ENCODE measurements around the gene MACROD2.
"Not testable (repeated sequence)": the region's sequence is repeated elsewhere in the genome, so short reads cannot be mapped to it uniquely, and the experiment has no call there.

MACROD2 gene

DNA sequence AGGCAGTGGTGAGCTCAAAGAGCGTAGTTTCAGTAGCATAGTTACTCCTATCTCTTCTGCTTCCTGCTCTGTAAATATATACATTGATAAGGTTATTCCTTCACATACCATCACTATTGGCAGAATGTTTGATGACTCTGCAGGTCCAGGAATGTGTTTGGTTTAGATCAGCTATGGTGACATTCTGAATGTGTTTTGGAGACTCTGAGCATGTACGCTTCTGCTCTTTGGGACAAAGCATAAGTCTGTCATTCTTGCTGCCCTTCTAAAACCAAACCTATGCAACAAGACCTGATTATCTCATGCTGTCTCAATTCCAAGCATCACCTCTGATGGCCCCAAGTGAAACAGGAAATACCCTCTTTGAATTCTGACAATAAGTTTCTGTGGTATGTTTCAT lies 1503.6 kb downstream of the MACROD2 start:
- no peak for FAIRE-seq

DNA sequence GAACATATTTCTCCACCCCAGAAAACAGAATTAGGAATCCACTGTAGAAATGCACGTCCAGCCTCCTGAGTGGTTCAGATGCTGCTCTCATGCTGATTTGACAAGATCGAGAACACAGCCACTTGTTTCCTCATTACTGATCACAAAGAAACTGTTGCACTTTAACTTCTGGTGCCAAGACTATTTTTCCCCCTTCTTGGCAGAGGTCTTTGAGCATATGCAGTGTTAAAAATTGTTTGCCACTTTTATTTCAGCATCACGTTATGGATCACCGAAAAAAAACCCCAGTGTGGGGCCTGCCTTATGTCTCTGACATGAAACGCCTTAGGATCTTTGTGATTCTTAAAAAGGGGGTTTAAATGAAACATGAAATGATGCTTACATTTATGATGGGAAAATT lies 1511.0 kb downstream of the MACROD2 start:
- no peak for FAIRE-seq

- no peak for FAIRE-seq
These were observed 1511.8 kb downstream of the MACROD2 start for GRCh38 chr20:15507151-15507550.

GRCh38 chr20:15511551-15511950 lies 1516.2 kb downstream of the MACROD2 start:
- no peak for FAIRE-seq

GRCh38 chr20:15512916-15513315 lies 1517.6 kb downstream of the MACROD2 start:
- FAIRE-seq: no peak

GRCh38 chr20:15515691-15516090 lies 1520.4 kb downstream of the MACROD2 start:
- no peak for FAIRE-seq

DNA sequence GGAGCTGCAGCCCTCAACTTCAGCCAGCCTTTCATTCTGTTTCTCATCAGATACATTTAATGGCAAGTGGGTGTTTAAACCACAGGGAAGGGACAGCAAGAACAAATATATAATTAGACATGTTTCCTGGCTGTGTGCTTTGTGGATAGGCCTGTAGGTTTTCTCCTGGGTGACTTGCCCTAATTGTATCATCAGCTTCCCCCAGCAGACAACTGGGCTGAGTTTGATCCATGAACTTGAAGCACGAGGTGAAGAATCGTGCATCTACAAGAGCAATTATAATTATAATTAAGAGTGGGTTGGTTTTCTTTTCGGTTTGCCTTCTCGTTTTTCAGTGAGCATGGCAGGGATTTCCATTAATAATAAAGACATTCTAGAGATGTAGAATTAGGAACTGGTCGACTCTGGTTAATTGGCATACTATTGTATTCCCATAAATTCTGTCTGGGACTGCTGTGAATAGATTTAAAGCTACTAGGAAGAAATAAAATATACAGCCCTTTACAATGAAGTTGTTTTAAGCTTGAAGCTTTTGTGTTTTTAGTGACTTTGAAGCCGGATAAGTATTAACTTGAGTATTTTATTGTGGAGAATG lies 1525.7 kb downstream of the MACROD2 start:
- no peak for FAIRE-seq

GRCh38 chr20:15523400-15523799 lies 1528.1 kb downstream of the MACROD2 start:
- FAIRE-seq: no peak

DNA sequence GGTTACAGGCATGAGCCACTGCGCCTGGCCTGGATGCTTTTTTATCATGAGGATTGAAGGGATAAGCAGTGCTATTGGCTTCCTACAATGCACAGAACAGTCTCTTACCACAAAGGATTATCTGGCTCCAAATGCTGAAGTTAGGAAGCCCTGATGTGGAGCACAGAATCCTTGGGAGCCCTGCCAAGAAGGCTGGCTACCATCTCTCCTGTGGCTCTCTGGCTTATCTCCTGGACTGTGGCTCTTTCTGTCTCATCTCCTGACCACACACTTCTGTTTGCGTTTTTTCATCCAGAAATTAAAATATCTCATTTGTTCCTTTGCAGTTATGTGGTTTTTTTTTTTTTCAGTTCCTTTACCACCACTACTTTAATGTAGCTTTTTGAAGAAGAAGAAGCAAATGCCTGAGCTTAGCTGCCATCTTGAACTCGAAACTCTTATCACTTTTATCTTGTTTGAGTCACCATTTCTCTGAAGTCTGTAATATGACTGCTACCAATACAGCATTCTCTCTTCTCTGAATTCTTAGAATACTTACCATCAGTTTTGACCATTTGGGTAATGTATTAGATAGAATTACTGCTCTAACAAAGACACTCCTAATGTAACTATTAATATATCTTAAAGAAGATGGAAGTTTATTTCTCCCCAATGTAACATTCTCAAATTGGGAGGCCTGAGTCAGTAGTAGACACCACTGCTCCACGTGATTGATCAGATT lies 1533.2 kb downstream of the MACROD2 start:
- FAIRE-seq: no peak

DNA sequence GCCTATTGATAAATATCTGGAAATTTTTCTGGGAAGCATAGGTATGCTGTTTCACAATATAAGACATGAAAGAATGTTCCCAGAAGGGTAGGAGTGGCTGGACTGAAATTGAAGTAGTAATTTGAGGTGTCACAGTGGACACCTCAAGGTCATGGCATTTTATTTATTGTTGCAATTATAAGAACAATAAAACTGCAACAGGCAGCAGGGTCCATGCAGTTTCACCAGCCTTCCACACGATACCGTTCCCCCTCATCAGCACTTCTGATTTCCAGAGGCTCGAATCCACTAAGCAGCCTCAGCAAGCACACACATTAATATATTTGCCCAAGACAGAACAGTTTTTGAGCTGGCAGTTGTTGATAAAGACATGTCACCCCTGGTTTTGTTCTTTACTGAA lies 1540.5 kb downstream of the MACROD2 start:
- FAIRE-seq: no peak

- FAIRE-seq: not testable (repeated sequence)
These were observed 1541.9 kb downstream of the MACROD2 start for GRCh38 chr20:15537200-15537599.

GRCh38 chr20:15542655-15543054 lies 1547.3 kb downstream of the MACROD2 start:
- FAIRE-seq: no peak

DNA sequence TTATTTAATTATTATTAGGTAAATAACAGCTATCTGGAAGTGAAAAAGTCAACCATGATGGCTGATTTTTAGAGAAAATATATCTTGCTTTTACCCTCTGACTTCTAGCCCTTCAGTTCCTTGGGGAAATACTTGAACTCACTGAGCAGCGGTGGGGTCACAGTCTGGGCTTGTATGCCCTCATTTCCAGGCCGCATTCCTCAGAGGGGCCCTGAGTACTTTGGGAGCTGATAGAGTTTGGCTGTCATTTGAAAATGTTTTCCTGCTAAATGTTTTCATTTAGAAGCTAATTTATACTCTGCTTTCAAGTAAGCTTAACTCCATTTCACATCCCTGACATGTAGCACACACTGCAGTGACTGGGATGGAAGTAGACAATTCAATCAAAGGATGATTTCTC lies 1549.4 kb downstream of the MACROD2 start:
- FAIRE-seq: no peak

DNA sequence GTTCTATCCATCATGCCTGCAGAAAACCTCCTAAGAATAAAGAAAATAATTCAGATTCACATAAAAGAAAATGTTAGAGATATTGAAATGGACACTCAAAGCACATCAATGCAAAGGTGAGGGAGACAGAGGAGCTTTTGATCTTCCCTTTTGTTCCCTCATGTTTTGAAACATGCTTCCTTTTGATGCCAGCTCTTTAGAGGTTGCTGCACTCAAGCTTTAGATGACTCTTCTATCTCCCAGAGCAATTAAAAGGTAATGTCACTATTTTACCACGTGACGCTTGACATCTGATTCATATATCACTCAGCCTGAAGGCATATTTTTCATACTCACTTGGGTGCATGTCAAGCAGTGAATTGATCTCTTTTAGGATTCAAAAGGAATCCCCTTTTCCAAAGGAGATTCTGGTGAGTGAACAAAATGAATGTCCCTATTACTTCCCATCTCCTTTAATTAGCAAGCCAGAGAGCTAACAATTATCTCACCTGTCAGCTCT lies 1551.3 kb downstream of the MACROD2 start:
- FAIRE-seq: no peak

GRCh38 chr20:15547119-15547518 lies 1551.8 kb downstream of the MACROD2 start:
- FAIRE-seq: no peak

DNA sequence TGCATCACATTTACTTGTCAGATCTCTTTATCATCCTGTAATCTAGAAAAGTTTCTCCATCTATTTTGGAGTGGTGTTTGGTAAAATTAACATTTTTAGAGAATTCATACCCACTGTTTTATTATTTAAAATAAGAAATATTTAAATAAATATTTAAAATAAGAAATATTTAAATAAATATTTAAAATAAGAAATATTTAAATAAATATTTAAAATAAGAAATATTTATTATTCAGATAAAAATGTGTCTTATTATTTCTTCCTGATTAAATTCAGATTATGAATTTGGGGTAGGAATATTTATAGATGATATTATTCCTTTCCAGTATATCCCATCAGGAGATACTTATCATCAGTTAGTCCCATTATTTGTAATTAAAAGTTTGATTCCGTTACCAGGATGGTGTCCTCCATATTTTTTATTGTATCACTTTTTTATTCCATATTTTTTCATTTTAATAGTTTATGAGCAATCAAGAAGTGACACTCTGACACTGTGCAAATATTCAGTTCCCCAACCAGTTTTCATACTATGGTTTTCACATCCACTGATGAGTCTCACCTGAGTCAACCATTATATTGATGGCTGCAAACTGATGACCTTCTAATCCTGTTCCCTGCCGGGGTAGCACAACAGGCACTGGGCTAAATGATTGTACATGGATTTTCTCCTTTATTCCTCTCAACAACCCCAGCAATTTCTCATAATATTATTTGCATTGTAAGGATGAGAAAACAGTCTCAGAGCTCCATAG lies 1555.0 kb downstream of the MACROD2 start:
- FAIRE-seq: peak; percentile 95

DNA sequence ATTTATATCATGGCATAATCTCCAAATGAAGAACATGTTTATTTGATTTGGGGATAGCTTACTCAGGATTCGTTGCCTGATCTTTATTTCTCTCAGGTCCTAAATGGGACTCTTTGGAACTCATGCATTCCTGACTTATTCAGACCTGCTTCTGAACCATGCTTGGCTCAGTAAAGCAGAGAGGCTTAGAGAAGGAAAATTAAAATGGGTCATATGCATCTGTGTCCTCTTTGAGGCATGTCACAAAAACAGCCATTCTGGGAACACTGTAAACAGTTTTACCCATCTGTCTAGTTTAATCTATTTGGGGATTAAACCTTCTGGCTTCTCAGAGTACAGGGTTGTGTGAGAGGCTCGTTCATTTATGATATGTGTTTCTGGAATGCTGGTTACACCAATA lies 1560.6 kb downstream of the MACROD2 start:
- no peak for FAIRE-seq

DNA sequence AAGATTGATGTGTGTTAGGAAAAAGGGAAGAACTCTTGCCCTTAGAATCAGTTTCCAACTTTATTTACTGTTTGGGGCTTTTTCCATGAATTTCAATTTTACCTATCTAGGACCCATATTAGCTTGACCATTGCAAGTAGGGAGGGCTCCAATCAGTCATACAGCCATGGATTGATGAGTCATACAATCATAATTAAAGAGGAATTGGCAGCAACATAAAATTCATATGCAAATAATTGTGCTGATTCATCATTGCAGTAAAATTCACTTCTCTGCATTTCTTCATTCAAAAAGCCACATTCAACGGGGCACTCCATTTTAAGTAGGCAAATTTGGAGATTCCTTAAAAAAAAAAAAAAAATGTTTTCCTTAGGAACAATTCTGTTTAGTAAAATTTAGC lies 1561.6 kb downstream of the MACROD2 start:
- no peak for FAIRE-seq

DNA sequence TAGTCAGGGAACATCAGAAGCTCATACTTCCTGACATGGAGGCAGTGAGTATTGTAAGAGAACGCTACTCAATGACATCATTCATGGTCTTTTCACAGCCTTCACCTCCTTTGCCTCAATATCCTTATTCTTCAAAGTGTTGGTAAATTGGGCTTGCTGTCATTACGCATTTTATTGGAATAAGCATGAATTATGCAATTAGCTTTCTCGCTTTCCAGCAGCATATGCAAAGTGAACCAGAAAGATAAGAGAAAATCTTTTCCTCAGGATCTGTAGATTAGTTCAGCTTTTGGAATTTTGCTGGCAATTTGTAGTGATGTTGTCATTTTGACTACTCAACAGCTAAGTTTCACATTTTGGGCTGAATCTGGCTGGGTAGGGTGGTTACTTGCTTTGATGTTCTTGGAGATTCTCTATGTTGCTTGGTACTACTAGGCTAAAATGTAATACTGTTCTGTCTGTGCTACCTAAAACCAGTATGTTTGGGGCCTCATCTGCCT lies 1565.8 kb downstream of the MACROD2 start:
- FAIRE-seq: no peak

DNA sequence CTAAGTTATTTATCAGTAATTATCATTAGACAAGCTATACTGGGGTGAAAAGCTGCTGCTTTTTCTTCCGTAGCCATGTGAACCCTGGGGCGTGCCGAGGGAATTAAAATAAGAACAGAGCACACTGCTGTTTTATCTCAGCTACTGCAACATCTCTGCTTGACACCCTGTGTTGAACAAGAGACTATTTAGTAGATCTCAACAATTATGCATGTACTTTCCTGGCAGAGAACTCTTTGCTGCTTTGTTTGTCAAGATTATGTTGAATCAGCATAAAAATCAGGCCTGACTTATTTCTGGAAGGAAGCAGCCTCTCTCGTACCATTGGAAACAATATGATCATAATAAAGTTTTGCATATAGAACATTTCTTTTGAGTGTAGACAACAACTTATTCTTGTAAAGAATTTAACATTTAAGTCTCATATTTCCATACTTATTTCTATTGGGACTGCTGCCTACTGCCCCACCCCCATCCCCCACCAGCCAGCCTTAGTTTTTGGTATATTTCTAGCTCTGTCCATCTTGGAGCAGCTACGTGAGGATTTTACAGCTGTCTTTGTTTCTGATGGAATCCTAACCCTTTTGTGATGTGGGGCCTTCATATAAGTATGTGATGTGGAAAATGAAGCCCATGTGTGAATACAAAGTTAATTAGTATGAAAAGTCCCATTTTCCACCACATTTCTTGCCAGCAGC lies 1566.5 kb downstream of the MACROD2 start:
- no peak for FAIRE-seq

DNA sequence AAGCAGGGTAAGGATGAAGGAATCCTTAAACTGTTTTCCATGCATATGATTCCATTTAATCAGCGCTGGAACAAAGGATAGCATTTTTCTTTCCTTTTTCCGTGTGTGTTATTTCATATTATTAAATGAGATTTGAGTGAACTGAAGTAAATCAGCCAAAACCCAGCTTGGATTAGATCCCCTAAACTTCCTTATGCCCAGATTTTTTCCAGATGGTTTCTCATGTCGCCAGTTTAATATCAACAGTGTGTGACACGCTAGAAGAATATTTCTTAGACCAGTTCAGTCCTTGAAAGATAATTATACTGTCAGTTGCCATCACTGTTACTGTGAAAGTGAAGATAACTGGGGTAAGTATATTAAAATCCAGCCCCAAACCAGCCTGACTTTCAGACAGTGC lies 1568.5 kb downstream of the MACROD2 start:
- FAIRE-seq: no peak

DNA sequence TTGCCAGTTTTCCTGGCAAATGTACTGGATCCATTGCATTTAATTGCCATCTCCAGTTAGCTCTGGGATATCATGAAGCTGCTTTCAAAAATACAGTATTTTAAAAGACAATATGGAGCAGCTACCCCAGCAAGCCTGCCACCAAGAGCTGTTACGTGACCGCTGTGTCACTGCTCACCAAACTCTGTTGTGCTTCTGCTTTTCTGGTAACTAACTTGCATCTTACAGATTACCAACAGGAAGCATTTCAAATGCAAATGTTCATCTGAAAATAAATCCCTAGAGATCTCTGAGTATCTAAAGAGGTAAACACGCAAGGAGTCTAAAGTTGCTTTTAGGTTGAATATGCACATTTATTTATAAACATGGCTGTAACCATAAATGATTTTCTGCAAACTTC lies 1569.7 kb downstream of the MACROD2 start:
- FAIRE-seq: no peak

DNA sequence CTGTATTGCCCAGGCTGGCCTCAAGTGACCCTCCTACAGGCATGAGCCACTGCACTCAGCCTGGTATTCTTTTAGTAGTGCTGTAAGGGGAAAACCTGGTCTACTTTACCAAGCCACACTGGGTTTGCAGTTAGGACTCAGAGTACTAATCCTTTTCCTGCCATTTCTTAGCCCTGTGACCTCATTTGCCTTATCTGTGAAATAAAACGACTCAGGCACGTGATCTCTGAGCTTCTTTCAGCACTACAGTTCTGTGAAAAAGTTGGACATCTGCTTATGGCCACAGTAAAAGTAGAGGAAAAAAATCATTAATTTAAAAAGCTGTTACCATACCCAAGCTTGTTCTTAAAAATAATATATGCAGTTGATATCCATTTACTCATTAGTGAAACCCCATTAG lies 1570.5 kb downstream of the MACROD2 start:
- FAIRE-seq: no peak

All from colon (tissue), 2 donors.